HAP-1 (cell line): Measurements from ENCODE around the gene TMEM37.

Source experiments
- DNase-seq, 2 experiments: peaks; one replicate each; pipeline ENCODE4 v3.0.0-alpha.2; 2016 to 2020; ENCODE audit warnings: low spot score in 2 of 2
- H3K27me3 ChIP-seq: fragments of 250-450 bp; sonication (Bioruptor Pico); 2 replicates; pipeline ENCODE4 v1.5.1; 2020; ENCODE audit warnings: low read depth, mild to moderate bottlenecking, moderate library complexity
- H3K36me3 ChIP-seq: fragments of 250-450 bp; sonication (Bioruptor Pico); replicated peaks from 2 replicates; pipeline ENCODE4 v1.5.1; 2020; ENCODE audit warnings: mild to moderate bottlenecking
- H3K4me1 ChIP-seq: fragments of 250-450 bp; sonication (Bioruptor Pico); 2 replicates; pipeline ENCODE4 v1.5.1; 2020; ENCODE audit warnings: mild to moderate bottlenecking
- H3K4me3 ChIP-seq: fragments of 250-450 bp; sonication (Bioruptor Pico); 2 replicates; pipeline ENCODE4 v1.5.1; 2020; ENCODE audit warnings: mild to moderate bottlenecking, moderate library complexity
- H3K9me3 ChIP-seq: fragments of 250-450 bp; sonication (Bioruptor Pico); 2 replicates; pipeline ENCODE4 v1.5.1; 2020; ENCODE audit warnings: mild to moderate bottlenecking, moderate library complexity
- in situ Hi-C: fragments of 300-500 bp; cut with MboI; formaldehyde crosslinking; loops from 3 replicates; pipeline ENCODE4 v1.14.3; 2020; ENCODE audit warnings: low sequenced_read_pairs, inconsistent platforms, mixed read lengths

TMEM37 gene

GRCh38 chr2:119407430-119408220 is 24.0 kb upstream of the TMEM37 start:
- Histone ChIP-seq H3K9me3 (no peaks in the 10 kb centered on the region), H3K36me3 (no peaks in the 10 kb centered on the region), H3K27me3 (peaks cover 2% of the 10 kb centered on the region; the same call in 1 of the 2 replicates), H3K4me1 (no peaks in the 10 kb centered on the region), H3K4me3 (no peak overlapping the region)
- peak; percentile 36 to 73 for DNase-seq
- in situ Hi-C loops = no loop called here

- Histone ChIP-seq H3K9me3 (no peaks in the 10 kb centered on the region), H3K27me3 (peaks cover 2% of the 10 kb centered on the region; the same call in 1 of the 2 replicates)
- in situ Hi-C loops = no loop called here
These were observed 23.4 kb upstream of the TMEM37 start for GRCh38 chr2:119408221-119408619.

GRCh38 chr2:119409506-119409905 is 22.1 kb upstream of the TMEM37 start:
- Histone ChIP-seq H3K4me3 (no peak overlapping the region), H3K36me3 (no peaks in the 10 kb centered on the region), H3K9me3 (no peaks in the 10 kb centered on the region), H3K4me1 (no peaks in the 10 kb centered on the region), H3K27me3 (peaks cover 2% of the 10 kb centered on the region; the same call in 1 of the 2 replicates)
- in situ Hi-C loops = no loop called here
- DNase-seq = no peak

More at GRCh38 chr2:119408221-119408619, 23.4 kb upstream of the TMEM37 start:
- H3K36me3 ChIP-seq = no peaks in the 10 kb centered on the region
- DNase-seq = no peak
- H3K4me3 ChIP-seq = no peak overlapping the region
- no peaks in the 10 kb centered on the region for H3K4me1 ChIP-seq

GRCh38 chr2:119414894-119415293 is 16.8 kb upstream of the TMEM37 start:
- Histone ChIP-seq H3K9me3 (no peaks in the 10 kb centered on the region), H3K36me3 (no peaks in the 10 kb centered on the region), H3K4me3 (no peak overlapping the region), H3K4me1 (no peaks in the 10 kb centered on the region), H3K27me3 (peaks cover 2% of the 10 kb centered on the region; the same call in 1 of the 2 replicates)
- in situ Hi-C loops = loop anchor here (5.0 kb wide), 1 partner anchor 57 kb away; no protein-coding TSS in a partner anchor
- DNase-seq = no peak

- Histone ChIP-seq H3K4me3 (no peak overlapping the region), H3K27me3 (peaks cover 2% of the 10 kb centered on the region; the same call in 1 of the 2 replicates), H3K4me1 (no peaks in the 10 kb centered on the region), H3K9me3 (no peaks in the 10 kb centered on the region; the same call in none of the 2 replicates), H3K36me3 (no peaks in the 10 kb centered on the region)
- no peak for DNase-seq
- in situ Hi-C loops = no loop called here
These were observed 16.0 kb upstream of the TMEM37 start for GRCh38 chr2:119415630-119416029.

GRCh38 chr2:119416299-119416923 is 15.2 kb upstream of the TMEM37 start:
- Histone ChIP-seq H3K4me1 (no peaks in the 10 kb centered on the region), H3K4me3 (no peak overlapping the region), H3K9me3 (peaks cover 8% of the 10 kb centered on the region), H3K27me3 (no peaks in the 10 kb centered on the region), H3K36me3 (no peaks in the 10 kb centered on the region)
- no peak for DNase-seq
- in situ Hi-C loops = no loop called here

- in situ Hi-C loops = no loop called here
- Histone ChIP-seq H3K9me3 (peaks cover 14% of the 10 kb centered on the region), H3K4me3 (no peak overlapping the region), H3K27me3 (no peaks in the 10 kb centered on the region), H3K4me1 (peaks cover 7% of the 10 kb centered on the region), H3K36me3 (no peaks in the 10 kb centered on the region)
- DNase-seq = no peak
These were observed 13.7 kb upstream of the TMEM37 start for GRCh38 chr2:119417908-119418307.

- in situ Hi-C loops = no loop called here
- Histone ChIP-seq H3K27me3 (no peaks in the 10 kb centered on the region), H3K36me3 (no peaks in the 10 kb centered on the region), H3K9me3 (peaks cover 14% of the 10 kb centered on the region), H3K4me1 (peaks cover 13% of the 10 kb centered on the region), H3K4me3 (no peak overlapping the region)
- no peak for DNase-seq
These were observed 12.6 kb upstream of the TMEM37 start for GRCh38 chr2:119419065-119419464.

GRCh38 chr2:119419803-119420508 is 11.7 kb upstream of the TMEM37 start:
- in situ Hi-C loops = no loop called here

GRCh38 chr2:119421304-119421703 is 10.3 kb upstream of the TMEM37 start:
- Histone ChIP-seq H3K9me3 (peaks cover 14% of the 10 kb centered on the region), H3K36me3 (no peaks in the 10 kb centered on the region), H3K4me1 (peaks cover 13% of the 10 kb centered on the region), H3K27me3 (no peaks in the 10 kb centered on the region), H3K4me3 (no peak overlapping the region)
- DNase-seq = no peak
- in situ Hi-C loops = no loop called here

More at GRCh38 chr2:119419803-119420508, 11.7 kb upstream of the TMEM37 start:
- H3K9me3 ChIP-seq = peaks cover 14% of the 10 kb centered on the region
- H3K4me3 ChIP-seq = no peak overlapping the region
- DNase-seq = no peak
- peaks cover 13% of the 10 kb centered on the region for H3K4me1 ChIP-seq
- H3K36me3 ChIP-seq = no peaks in the 10 kb centered on the region
- H3K27me3 ChIP-seq = no peaks in the 10 kb centered on the region

- DNase-seq = no peak
- H3K9me3 ChIP-seq = peaks cover 14% of the 10 kb centered on the region
- H3K4me1 ChIP-seq = peaks cover 13% of the 10 kb centered on the region
- H3K4me3 ChIP-seq = no peak overlapping the region
- in situ Hi-C loops = no loop called here
- H3K36me3 ChIP-seq = no peaks in the 10 kb centered on the region
- H3K27me3 ChIP-seq = no peaks in the 10 kb centered on the region
These were observed 9.9 kb upstream of the TMEM37 start for GRCh38 chr2:119421741-119422140.

GRCh38 chr2:119422360-119423107 is 9.1 kb upstream of the TMEM37 start:
- H3K4me3 ChIP-seq = no peak overlapping the region
- no peaks in the 10 kb centered on the region for H3K36me3 ChIP-seq
- no peaks in the 10 kb centered on the region for H3K27me3 ChIP-seq
- in situ Hi-C loops = no loop called here
- peak; percentile 69 to 90 for DNase-seq
- peaks cover 13% of the 10 kb centered on the region for H3K4me1 ChIP-seq
- peaks cover 14% of the 10 kb centered on the region for H3K9me3 ChIP-seq

- in situ Hi-C loops = no loop called here
- no peaks in the 10 kb centered on the region for H3K27me3 ChIP-seq
- DNase-seq = no peak
- peaks cover 13% of the 10 kb centered on the region for H3K4me1 ChIP-seq
- H3K9me3 ChIP-seq = peaks cover 14% of the 10 kb centered on the region
- H3K4me3 ChIP-seq = no peak overlapping the region
- no peaks in the 10 kb centered on the region for H3K36me3 ChIP-seq
These were observed 8.6 kb upstream of the TMEM37 start for GRCh38 chr2:119423108-119423444.
